GM12878 (cell line): ENCODE data around the gene VSIG10L. TPM values are rescaled to one million over a fixed set of nuclear protein-coding genes. Genes with fewer than 3 reads are reported as not detected.

ENCODE experiments used
- ATAC-seq: fragments of 200-7000 bp; cut with Tn5 transposase; 3 replicates; pipeline ENCODE4 v1.9.1; 2020; ENCODE audit warnings: mild to moderate bottlenecking, moderate library complexity
- BruUV-seq: library from RNA; stranded (reverse); fragments of 400-500 nt; replicated peaks from 2 replicates; lab custom pipeline; 2021; lab: Mats Ljungman, UMichigan
- CTCF ChIA-PET: fragments of 300-600 bp; sonication (Branson Sonifier 250); formaldehyde crosslinking; extraction: SDS; loops from one replicate; lab custom pipeline; 2021; ENCODE audit warnings: inconsistent platforms; lab: Yijun Ruan, JAX
- POLR2A ChIA-PET: fragments of 350-600 bp; formaldehyde crosslinking; extraction: SDS; loops from one replicate; lab custom pipeline; 2021; ENCODE audit warnings: inconsistent platforms; lab: Charles Lee
- RAD21 ChIA-PET: fragments of 300-600 bp; sonication (Branson Sonifier 250); formaldehyde crosslinking; loops from one replicate; lab custom pipeline; 2023; ENCODE audit warnings: antibody characterized with exemption; ENCODE audit not compliant: unreplicated experiment; lab: Charles Lee
- SMC1A ChIA-PET: fragments of 300-600 bp; sonication (Branson Sonifier 250); formaldehyde crosslinking; loops from one replicate; lab custom pipeline; 2023; ENCODE audit not compliant: unreplicated experiment, uncharacterized antibody; lab: Charles Lee
- DNase-seq: peaks from one replicate; pipeline ENCODE4 v3.0.0-alpha.2; 2011; ENCODE audit warnings: low read depth, low spot score
- FAIRE-seq: peaks from 3 replicates; lab custom pipeline; 2011; peaks lifted over from hg19 to GRCh38; lab: Jason Lieb, UNC
- H2AFZ ChIP-seq: 2 replicates; pipeline ENCODE4 v1.6.0; 2011; ENCODE audit warnings: low read depth, low read length, control low read depth; ENCODE audit not compliant: control insufficient read depth
- H3K27ac ChIP-seq: 2 replicates; pipeline ENCODE4 v1.5.1; 2011; ENCODE audit warnings: control low read depth; ENCODE audit not compliant: control insufficient read depth, insufficient read depth
- H3K27me3 ChIP-seq, 2 experiments: replicated peaks in 1 of 2; 2 replicates each; pipeline versions ENCODE4 v1.6.0 to v1.6.1; 2011; ENCODE audit warnings: low read length in 1 of 2; ENCODE audit not compliant: control insufficient read depth in 2 of 2, insufficient read depth in 2 of 2
- H3K36me3 ChIP-seq, 2 experiments: 2 replicates each; pipeline ENCODE4 v1.5.1; 2011; ENCODE audit warnings: low read length in 1 of 2; ENCODE audit not compliant: control insufficient read depth in 2 of 2, insufficient read depth in 2 of 2
- H3K4me1 ChIP-seq: 2 replicates; pipeline ENCODE4 v1.6.1; 2011; ENCODE audit warnings: mild to moderate bottlenecking, low read length, moderate library complexity, mixed read lengths; ENCODE audit not compliant: control insufficient read depth, insufficient read depth
- H3K4me2 ChIP-seq: 2 replicates; pipeline ENCODE4 v1.6.0; 2011; ENCODE audit warnings: control low read depth; ENCODE audit not compliant: control insufficient read depth, insufficient read depth
- H3K4me3 ChIP-seq: fragments of 200-600 bp; sonication (generic); 2 replicates; pipeline ENCODE4 v1.5.1; 2016
- H3K79me2 ChIP-seq: 2 replicates; pipeline ENCODE4 v1.6.0; 2011; ENCODE audit warnings: low read length; ENCODE audit not compliant: control insufficient read depth, insufficient read depth
- H3K9ac ChIP-seq: 2 replicates; pipeline ENCODE4 v1.8.0; 2011; ENCODE audit warnings: low read length, control low read depth, mixed read lengths; ENCODE audit not compliant: control insufficient read depth, insufficient read depth
- H3K9me3 ChIP-seq: replicated peaks from 3 replicates; pipeline ENCODE4 v1.5.1; 2011; ENCODE audit warnings: mild to moderate bottlenecking, low read length; ENCODE audit not compliant: control insufficient read depth, insufficient read depth
- H4K20me1 ChIP-seq: 2 replicates; pipeline ENCODE4 v1.6.0; 2011; ENCODE audit not compliant: control insufficient read depth, insufficient read depth
- BCLAF1 ChIP-seq: fragments of 450-650 bp; IDR thresholded peaks from 2 replicates; pipeline ENCODE4 v1.6.1; 2017; ENCODE audit warnings: antibody characterized with exemption, mild to moderate bottlenecking, moderate library complexity
- CEBPB ChIP-seq, 2 experiments: fragments of 150-350 bp in 1 of 2; IDR thresholded peaks; 2 replicates each; pipeline ENCODE4 v1.6.1; 2012 to 2014; ENCODE audit warnings: low read depth in 2 of 2, low read length in 2 of 2, borderline replicate concordance in 1 of 2, inconsistent platforms in 1 of 2
- CREB1 ChIP-seq: IDR thresholded peaks from 2 replicates; pipeline ENCODE4 v1.6.1; 2012; ENCODE audit warnings: low read depth, mild to moderate bottlenecking, inconsistent platforms
- LARP7 ChIP-seq: fragments of 450-650 bp; IDR thresholded peaks from 2 replicates; pipeline ENCODE4 v1.6.1; 2017; ENCODE audit warnings: mild to moderate bottlenecking
- MYC ChIP-seq: IDR thresholded peaks from 2 replicates; pipeline ENCODE4 v1.6.1; 2011; ENCODE audit warnings: mild to moderate bottlenecking, low read length, moderate library complexity, inconsistent platforms; ENCODE audit not compliant: insufficient read depth, insufficient replicate concordance, insufficient read length, severe bottlenecking
- POLR2A ChIP-seq: IDR thresholded peaks from 2 replicates; pipeline ENCODE4 v1.6.1; 2011; ENCODE audit warnings: low read depth, mild to moderate bottlenecking, low read length
- RAD51 ChIP-seq: fragments of 450-650 bp; IDR thresholded peaks from 2 replicates; pipeline ENCODE4 v1.6.1; 2016; ENCODE audit warnings: moderate library complexity, mild to moderate bottlenecking, inconsistent platforms
- RB1 ChIP-seq: fragments of 450-650 bp; formaldehyde crosslinking; IDR thresholded peaks from 2 replicates; pipeline ENCODE4 v1.6.1; 2017; ENCODE audit warnings: mild to moderate bottlenecking, borderline replicate concordance
- RUNX3 ChIP-seq: IDR thresholded peaks from 2 replicates; pipeline ENCODE4 v1.6.1; 2012; ENCODE audit warnings: low read length, inconsistent platforms
- SMC3 ChIP-seq: IDR thresholded peaks from 2 replicates; pipeline ENCODE4 v1.6.1; 2011; ENCODE audit warnings: low read length, improper control_type of control experiment, borderline replicate concordance
- TARDBP ChIP-seq: IDR thresholded peaks from 2 replicates; pipeline ENCODE4 v1.6.1; 2016; ENCODE audit warnings: borderline replicate concordance
- WRNIP1 ChIP-seq: IDR thresholded peaks from 2 replicates; pipeline ENCODE4 v1.6.1; 2011; ENCODE audit warnings: low read depth, low read length, improper control_type of control experiment, borderline replicate concordance
- YY1 ChIP-seq: IDR thresholded peaks from 2 replicates; pipeline ENCODE4 v1.6.1; 2011; ENCODE audit warnings: low read depth, mild to moderate bottlenecking, low read length
- WGBS: methylation state at CpG from one replicate; pipeline ENCODE4 v1.1.6; 2016; ENCODE audit warnings: low lambda C conversion rate; ENCODE audit not compliant: insufficient replicate concordance, insufficient coverage; ENCODE audit errors: missing lambda C conversion rate; 5-methylcytosine and 5-hydroxymethylcytosine counted together
- in situ Hi-C: fragments of 300-500 bp; cut with MboI; formaldehyde crosslinking; loops from 9 replicates; pipeline ENCODE4 v1.14.3; 2018; ENCODE audit warnings: mixed read lengths
- intact Hi-C: fragments of 100-400 bp; cut with micrococcal nuclease; formaldehyde crosslinking; loops from one replicate; pipeline ENCODE4 v1.14.2; 2022; ENCODE audit not compliant: unreplicated experiment
- polyA plus RNA-seq, 11 experiments: library from polyadenylated mRNA; depleted of rRNA in 4 of 11; unstranded in 6 of 11; stranded (reverse) in 5 of 11; fragments of >200 nt; fragmentation: Nextera tagmentation in 4 of 11; fragmentation: Illumina TruSeq in 1 of 11; extraction: Ambion mirVana in 4 of 11; extraction: Trizol in 1 of 11; gene quantifications; 1 replicate in 1 of 11; 2 replicates in 10 of 11; pipeline versions ENCODE4 v1.2.1 to v1.2.3, GENCODE V29; 2011 to 2016; ENCODE audit warnings: inconsistent platforms in 2 of 11, missing spikeins in 2 of 11, low read depth in 1 of 11
- total RNA-seq, 4 experiments: library from RNA; depleted of rRNA in 3 of 4; stranded (reverse); fragments of >200 nt in 3 of 4; fragmentation: Illumina TruSeq in 1 of 4; extraction: Trizol in 1 of 4; gene quantifications; 2 replicates each; pipeline versions ENCODE4 v1.2.1 to v1.2.3, GENCODE V29; 2013 to 2021
- TF ChIP-seq, protein P1 (sequence below): fragments of 450-650 bp; IDR thresholded peaks from 2 replicates; pipeline ENCODE4 v1.6.1; 2017; ENCODE audit warnings: mild to moderate bottlenecking
- TF ChIP-seq, protein P2 (sequence below): fragments of 450-650 bp; IDR thresholded peaks from 2 replicates; pipeline ENCODE4 v1.6.1; 2017; ENCODE audit warnings: borderline replicate concordance
- TF ChIP-seq, protein P3 (sequence below): IDR thresholded peaks from 2 replicates; pipeline ENCODE4 v1.6.1; 2012; ENCODE audit warnings: low read depth, low read length, improper control_type of control experiment

Gene VSIG10L
- total and polyA plus RNA-seq, 10 of the 15 experiments (the other 5 are each of a cell fraction or from before 2014, with no cell fraction given): 0.09 to 0.93 (median 0.49) TPM

- intact Hi-C loops (no loop called here), in situ Hi-C loops (no loop called here)
- H3K79me2 ChIP-seq: no peaks in the 10 kb centered on the region
- POLR2A ChIA-PET: no interaction called here
- no peak overlapping the region for H3K4me2 ChIP-seq
- H4K20me1 ChIP-seq: no peaks in the 10 kb centered on the region
- peaks cover 17% of the 10 kb centered on the region for H3K4me1 ChIP-seq
- CTCF ChIA-PET: no interaction called here
- FAIRE-seq (no peak), DNase-seq (no peak), ATAC-seq (no peak)
- WGBS: 90% methylated on average over 17 of the region's 17 CpGs
- BruUV-seq: no TSS peak
- H3K9me3 ChIP-seq: no peaks in the 10 kb centered on the region
- H3K27me3 ChIP-seq: no peaks in the 10 kb centered on the region
- no peak overlapping the region for H2AFZ ChIP-seq
- peaks cover 0 to 4% of the 10 kb centered on the region in 2 experiments; a peak in 2 of 4 replicates for H3K36me3 ChIP-seq
- SMC1A ChIA-PET: no interaction called here
- no peak overlapping the region for H3K4me3 ChIP-seq
- no peak overlapping the region for H3K9ac ChIP-seq
- RAD21 ChIA-PET: no interaction called here
- no peak overlapping the region for H3K27ac ChIP-seq
- TF ChIP-seq CREB1: no peak
- TF ChIP-seq TARDBP: no peak
- TF ChIP-seq, protein P1, sequence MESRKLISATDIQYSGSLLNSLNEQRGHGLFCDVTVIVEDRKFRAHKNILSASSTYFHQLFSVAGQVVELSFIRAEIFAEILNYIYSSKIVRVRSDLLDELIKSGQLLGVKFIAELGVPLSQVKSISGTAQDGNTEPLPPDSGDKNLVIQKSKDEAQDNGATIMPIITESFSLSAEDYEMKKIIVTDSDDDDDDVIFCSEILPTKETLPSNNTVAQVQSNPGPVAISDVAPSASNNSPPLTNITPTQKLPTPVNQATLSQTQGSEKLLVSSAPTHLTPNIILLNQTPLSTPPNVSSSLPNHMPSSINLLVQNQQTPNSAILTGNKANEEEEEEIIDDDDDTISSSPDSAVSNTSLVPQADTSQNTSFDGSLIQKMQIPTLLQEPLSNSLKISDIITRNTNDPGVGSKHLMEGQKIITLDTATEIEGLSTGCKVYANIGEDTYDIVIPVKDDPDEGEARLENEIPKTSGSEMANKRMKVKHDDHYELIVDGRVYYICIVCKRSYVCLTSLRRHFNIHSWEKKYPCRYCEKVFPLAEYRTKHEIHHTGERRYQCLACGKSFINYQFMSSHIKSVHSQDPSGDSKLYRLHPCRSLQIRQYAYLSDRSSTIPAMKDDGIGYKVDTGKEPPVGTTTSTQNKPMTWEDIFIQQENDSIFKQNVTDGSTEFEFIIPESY: no peak
- no peak for TF ChIP-seq LARP7
- TF ChIP-seq WRNIP1: no peak
- TF ChIP-seq, protein P2, sequence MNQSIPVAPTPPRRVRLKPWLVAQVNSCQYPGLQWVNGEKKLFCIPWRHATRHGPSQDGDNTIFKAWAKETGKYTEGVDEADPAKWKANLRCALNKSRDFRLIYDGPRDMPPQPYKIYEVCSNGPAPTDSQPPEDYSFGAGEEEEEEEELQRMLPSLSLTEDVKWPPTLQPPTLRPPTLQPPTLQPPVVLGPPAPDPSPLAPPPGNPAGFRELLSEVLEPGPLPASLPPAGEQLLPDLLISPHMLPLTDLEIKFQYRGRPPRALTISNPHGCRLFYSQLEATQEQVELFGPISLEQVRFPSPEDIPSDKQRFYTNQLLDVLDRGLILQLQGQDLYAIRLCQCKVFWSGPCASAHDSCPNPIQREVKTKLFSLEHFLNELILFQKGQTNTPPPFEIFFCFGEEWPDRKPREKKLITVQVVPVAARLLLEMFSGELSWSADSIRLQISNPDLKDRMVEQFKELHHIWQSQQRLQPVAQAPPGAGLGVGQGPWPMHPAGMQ: no peak
- TF ChIP-seq SMC3: no peak
- TF ChIP-seq RUNX3: no peak
- TF ChIP-seq, protein P3, sequence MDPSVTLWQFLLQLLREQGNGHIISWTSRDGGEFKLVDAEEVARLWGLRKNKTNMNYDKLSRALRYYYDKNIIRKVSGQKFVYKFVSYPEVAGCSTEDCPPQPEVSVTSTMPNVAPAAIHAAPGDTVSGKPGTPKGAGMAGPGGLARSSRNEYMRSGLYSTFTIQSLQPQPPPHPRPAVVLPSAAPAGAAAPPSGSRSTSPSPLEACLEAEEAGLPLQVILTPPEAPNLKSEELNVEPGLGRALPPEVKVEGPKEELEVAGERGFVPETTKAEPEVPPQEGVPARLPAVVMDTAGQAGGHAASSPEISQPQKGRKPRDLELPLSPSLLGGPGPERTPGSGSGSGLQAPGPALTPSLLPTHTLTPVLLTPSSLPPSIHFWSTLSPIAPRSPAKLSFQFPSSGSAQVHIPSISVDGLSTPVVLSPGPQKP: no peak
- no peak for TF ChIP-seq RB1
- no peak for TF ChIP-seq YY1
- TF ChIP-seq RAD51: no peak
- no peak for TF ChIP-seq BCLAF1
- no peak for TF ChIP-seq CEBPB (IDR thresholded peaks at IDR 0.05; ENCODE audit: borderline replicate concordance in 1 of 2, low read depth in 2 of 2, low read length in 2 of 2)
- no peak for TF ChIP-seq POLR2A
- no peak for TF ChIP-seq MYC
Observed at GRCh38 chr19:51346742-51347141, 4.8 kb upstream of the VSIG10L start.
